Lung (tissue), 12 donors: ENCODE measurements around the gene RAB23. TPM values are rescaled to one million over a fixed set of nuclear protein-coding genes. Genes with fewer than 3 reads are reported as not detected.
"Not testable (repeated sequence)": the region's sequence is repeated elsewhere in the genome, so short reads cannot be mapped to it uniquely, and the experiment has no call there.

ENCODE experiments used
- ATAC-seq: fragments of 200-7000 bp; cut with Tn5 transposase; one replicate; pipeline ENCODE4 v1.9.1; 2020; ENCODE audit warnings: moderate number of reproducible peaks; ENCODE audit not compliant: insufficient read depth, low FRiP score
- DNase-seq, 3 donors: peaks; one replicate each; pipeline ENCODE4 v3.0.0-alpha.2; 2013 to 2017
- H3K27ac ChIP-seq, 2 donors: one replicate each; pipeline ENCODE4 v1.5.1; 2013; ENCODE audit warnings: mild to moderate bottlenecking in 2 of 2, moderate library complexity in 2 of 2, control low read depth in 1 of 2, inconsistent platforms in 1 of 2, low read depth in 1 of 2, low read length in 1 of 2
- H3K27me3 ChIP-seq, 3 donors: one replicate each; pipeline ENCODE4 v1.5.1; 2013; ENCODE audit warnings: low read length in 2 of 3; ENCODE audit not compliant: control insufficient read depth in 3 of 3, insufficient read depth in 3 of 3
- H3K36me3 ChIP-seq, 4 donors: one replicate each; pipeline ENCODE4 v1.5.1; 2013; ENCODE audit warnings: low read length in 4 of 4, mild to moderate bottlenecking in 1 of 4, moderate library complexity in 1 of 4; ENCODE audit not compliant: control insufficient read depth in 4 of 4, insufficient read depth in 4 of 4
- H3K4me1 ChIP-seq, 5 donors: one replicate each; pipeline ENCODE4 v1.5.1; 2013; ENCODE audit warnings: low read length in 5 of 5, mild to moderate bottlenecking in 2 of 5, moderate library complexity in 1 of 5; ENCODE audit not compliant: control insufficient read depth in 5 of 5, insufficient read depth in 5 of 5
- H3K4me3 ChIP-seq: one replicate; pipeline ENCODE4 v1.5.1; 2013; ENCODE audit warnings: mild to moderate bottlenecking, control low read depth, moderate library complexity
- H3K9ac ChIP-seq, 2 donors: one replicate each; pipeline ENCODE4 v1.5.1; 2013; ENCODE audit warnings: low read length in 2 of 2, control low read depth in 1 of 2; ENCODE audit not compliant: insufficient read depth in 1 of 2
- H3K9me3 ChIP-seq, 4 donors: one replicate each; pipeline ENCODE4 v1.5.1; 2013; ENCODE audit warnings: low read length in 3 of 4, mild to moderate bottlenecking in 1 of 4, moderate library complexity in 1 of 4; ENCODE audit not compliant: control insufficient read depth in 4 of 4, insufficient read depth in 3 of 4
- CTCF ChIP-seq: IDR thresholded peaks from 2 replicates; pipeline ENCODE4 v1.5.1; 2012; ENCODE audit warnings: mild to moderate bottlenecking; ENCODE audit errors: control extremely low read depth, extremely low read depth
- WGBS, 2 donors: extraction: QIAGEN DNeasy Blood & Tissue Kit; methylation state at CpG; one replicate each; pipeline ENCODE4 v1.1.7; 2013; 5-methylcytosine and 5-hydroxymethylcytosine counted together
- polyA plus RNA-seq, 2 donors: library from polyadenylated mRNA; stranded (reverse); fragments of 200-250 nt; gene quantifications; one replicate each; pipeline ENCODE4 v1.2.1, GENCODE V29; 2013
- total RNA-seq, 2 donors: library from RNA; depleted of rRNA in 1 of 2; stranded (reverse); fragments of >200 nt in 1 of 2; gene quantifications; one replicate each; pipeline ENCODE4 v1.2.1, GENCODE V29; 2014 to 2021
- donor health status: control.
- donor health status: control.
- donor health status: Bipolar disorder and iron deficiency.
- donor health status: healthy.
- donor health status: DM: yes; HTN: yes; CAD: no.

The RAB23 gene
- total and polyA plus RNA-seq, 4 donors = 4.2 to 26.7 (median 6.9) TPM

DNA sequence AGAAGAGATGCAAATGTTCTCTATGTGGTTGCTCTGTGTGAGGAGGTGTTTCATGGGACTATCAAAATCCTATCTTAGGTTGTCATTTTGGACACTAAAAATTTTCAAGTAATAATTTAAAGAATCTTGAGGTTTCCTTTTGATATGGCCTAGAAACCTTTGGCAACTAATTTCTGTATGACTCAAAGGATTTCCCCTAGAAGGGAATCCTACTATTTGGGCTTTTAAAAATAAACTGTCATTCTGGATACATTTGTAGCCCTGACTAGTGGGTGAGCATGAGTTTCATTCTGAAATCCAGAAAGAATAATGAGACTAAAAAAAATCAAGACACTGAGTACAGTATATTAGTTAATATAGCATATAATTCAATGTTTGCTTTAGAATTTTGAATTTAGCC, 25.5 kb upstream of the RAB23 start:
- no peak for DNase-seq
- Histone ChIP-seq H3K4me3 (no peak overlapping the region), H3K9me3 (no peaks in the 10 kb centered on the region), H3K9ac (no peak overlapping the region), H3K27me3 (no peaks in the 10 kb centered on the region), H3K4me1 (peaks cover 0 to 2% (median 0%) of the 10 kb centered on the region in 5 donors), H3K27ac (no peak overlapping the region), H3K36me3 (no peaks in the 10 kb centered on the region)
- no peak for ATAC-seq
- no peak for TF ChIP-seq CTCF

DNA sequence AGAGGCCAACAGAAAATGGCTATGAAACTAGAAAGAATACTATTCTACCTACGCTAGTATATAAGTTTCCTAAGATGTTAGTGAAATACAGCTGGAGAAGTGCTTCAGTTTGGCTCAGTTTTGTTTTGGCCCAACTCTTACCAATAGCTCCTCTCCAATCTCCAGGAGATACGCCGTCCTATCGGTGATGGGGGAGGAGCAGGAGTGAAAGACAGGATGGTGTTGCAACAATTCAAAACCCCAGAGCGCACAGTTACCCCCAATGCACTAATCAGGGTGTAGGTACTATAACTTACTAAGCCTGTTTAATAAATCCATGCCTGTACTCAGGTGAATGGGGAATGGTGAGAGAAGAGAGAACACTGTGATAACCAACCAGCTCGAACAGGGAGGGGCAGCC, 24.2 kb upstream of the RAB23 start:
- H3K27ac ChIP-seq = no peak overlapping the region
- TF ChIP-seq CTCF = no peak
- DNase-seq = no peak
- H3K27me3 ChIP-seq = no peaks in the 10 kb centered on the region
- 79 to 84% methylated on average over 6 of the region's 6 CpGs for WGBS, 2 donors
- no peak overlapping the region for H3K4me3 ChIP-seq
- no peaks in the 10 kb centered on the region for H3K36me3 ChIP-seq
- no peaks in the 10 kb centered on the region for H3K9me3 ChIP-seq
- H3K9ac ChIP-seq = no peak overlapping the region
- H3K4me1 ChIP-seq = no peaks in the 10 kb centered on the region
- ATAC-seq = no peak

- no peak for TF ChIP-seq CTCF
- 92 to 93% methylated on average over 7 of the region's 7 CpGs for WGBS, 2 donors
- ATAC-seq (no peak), DNase-seq (no peak)
- Histone ChIP-seq H3K36me3 (no peaks in the 10 kb centered on the region), H3K27me3 (no peaks in the 10 kb centered on the region), H3K4me3 (no peak overlapping the region), H3K27ac (no peak overlapping the region), H3K9ac (no peak overlapping the region), H3K4me1 (no peaks in the 10 kb centered on the region), H3K9me3 (no peaks in the 10 kb centered on the region)
Measured at GRCh38 chr6:57243954-57244353, 21.8 kb upstream of the RAB23 start.

DNA sequence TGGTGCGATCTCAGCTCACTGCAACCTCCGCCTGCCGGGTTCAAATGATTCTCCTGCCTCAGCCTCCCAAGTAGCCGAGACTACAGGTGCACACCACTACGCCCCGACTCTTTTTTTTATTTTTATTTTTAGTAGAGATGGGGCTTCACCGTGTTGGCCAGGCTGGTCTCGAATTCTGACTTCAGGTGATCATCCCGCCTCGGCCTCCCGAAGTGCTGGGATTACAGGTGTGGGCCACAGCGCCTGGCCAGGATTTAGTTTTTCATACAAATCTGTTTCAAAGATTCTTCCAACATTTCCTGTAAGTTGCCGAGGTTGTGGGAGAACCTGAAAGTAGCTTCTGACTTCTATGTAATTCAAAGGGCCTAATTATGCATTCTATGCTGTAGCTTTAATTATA, 21.4 kb upstream of the RAB23 start:
- not testable (repeated sequence) for H3K9ac ChIP-seq, H3K27me3 ChIP-seq, DNase-seq, H3K4me1 ChIP-seq, ATAC-seq, H3K4me3 ChIP-seq, H3K36me3 ChIP-seq, H3K9me3 ChIP-seq, H3K27ac ChIP-seq
- 95 to 96% methylated on average over 13 of the region's 13 CpGs for WGBS, 2 donors
